Activated T-helper 1 cell treated with anti-CD3 and anti-CD28 coated beads, Interleukin-12 subunit alpha, Interleukin-12 subunit beta, Interleukin-2, Interleukin-4 antibody, amounts not matched to agents 30 ng/mL and 10 ng/mL and 1 ng/mL, durations not matched to agents 14 hours and 24 hours and 36 hours (primary cell): Measurements from ENCODE around the gene PIP4K2A. TPM values are rescaled to one million over a fixed set of nuclear protein-coding genes. Genes with fewer than 3 reads are reported as not detected.

Experiments
- DNase-seq: peaks from one replicate; pipeline ENCODE4 v3.0.0; 2021; ENCODE audit warnings: low spot score
- H3K27ac Mint-ChIP-seq: one replicate; pipeline ENCODE4 v1.8.0; 2021; ENCODE audit warnings: mild to moderate bottlenecking, mixed read lengths
- H3K27me3 Mint-ChIP-seq: one replicate; pipeline ENCODE4 v1.8.0; 2022; ENCODE audit warnings: mild to moderate bottlenecking, moderate library complexity, mixed read lengths; ENCODE audit not compliant: insufficient read depth
- H3K36me3 Mint-ChIP-seq: one replicate; pipeline ENCODE4 v1.8.0; 2021; ENCODE audit warnings: low read depth, mixed read lengths
- H3K4me1 Mint-ChIP-seq: one replicate; pipeline ENCODE4 v1.8.0; 2021; ENCODE audit warnings: low read depth, mixed read lengths
- H3K4me3 Mint-ChIP-seq: one replicate; pipeline ENCODE4 v1.8.0; 2021; ENCODE audit warnings: mild to moderate bottlenecking, moderate library complexity, mixed read lengths
- H3K9me3 Mint-ChIP-seq: one replicate; pipeline ENCODE4 v1.8.0; 2021; ENCODE audit warnings: mixed read lengths
- intact Hi-C: fragments of 100-400 bp; cut with micrococcal nuclease; formaldehyde crosslinking; loops from one replicate; pipeline ENCODE4 v1.15.1; 2024
- total RNA-seq: library from RNA; stranded (reverse); gene quantifications from 2 replicates; pipeline ENCODE4 v1.2.3, GENCODE V29; 2022

The PIP4K2A gene
- total RNA-seq, 1 donor from 2014 or later = 92.7 TPM

DNA sequence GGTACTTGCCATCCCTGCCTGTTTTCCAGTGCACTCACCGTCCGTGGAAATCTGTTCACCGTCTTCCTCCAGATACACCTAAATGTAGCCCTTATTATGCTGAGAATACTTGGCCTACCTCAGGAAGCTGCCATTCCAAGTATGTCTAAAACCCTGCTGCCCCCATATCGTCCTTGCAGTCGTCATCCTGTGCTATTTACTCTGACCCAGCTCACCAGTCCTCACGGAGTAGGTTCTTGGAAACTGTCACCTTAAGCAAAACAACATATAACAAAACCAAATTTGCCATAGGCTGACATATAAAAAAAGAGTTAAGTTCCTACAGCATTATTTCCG lies 880 bp upstream of the PIP4K2A start:
- intact Hi-C loops = loop anchor here (2.0 to 10.0 kb wide), 5 partner anchors 144 to 1190 kb away; partner anchors contain the start of genes DNAJC1 and SKIDA1
- Mint-ChIP-seq H3K36me3 (peaks cover 1% of the 10 kb centered on the region), H3K27ac (peak overlapping the region; percentile 85), H3K9me3 (no peaks in the 10 kb centered on the region), H3K4me1 (peaks cover 33% of the 10 kb centered on the region), H3K4me3 (peak overlapping the region; percentile 77), H3K27me3 (no peaks in the 10 kb centered on the region)
- DNase-seq = no peak

DNA sequence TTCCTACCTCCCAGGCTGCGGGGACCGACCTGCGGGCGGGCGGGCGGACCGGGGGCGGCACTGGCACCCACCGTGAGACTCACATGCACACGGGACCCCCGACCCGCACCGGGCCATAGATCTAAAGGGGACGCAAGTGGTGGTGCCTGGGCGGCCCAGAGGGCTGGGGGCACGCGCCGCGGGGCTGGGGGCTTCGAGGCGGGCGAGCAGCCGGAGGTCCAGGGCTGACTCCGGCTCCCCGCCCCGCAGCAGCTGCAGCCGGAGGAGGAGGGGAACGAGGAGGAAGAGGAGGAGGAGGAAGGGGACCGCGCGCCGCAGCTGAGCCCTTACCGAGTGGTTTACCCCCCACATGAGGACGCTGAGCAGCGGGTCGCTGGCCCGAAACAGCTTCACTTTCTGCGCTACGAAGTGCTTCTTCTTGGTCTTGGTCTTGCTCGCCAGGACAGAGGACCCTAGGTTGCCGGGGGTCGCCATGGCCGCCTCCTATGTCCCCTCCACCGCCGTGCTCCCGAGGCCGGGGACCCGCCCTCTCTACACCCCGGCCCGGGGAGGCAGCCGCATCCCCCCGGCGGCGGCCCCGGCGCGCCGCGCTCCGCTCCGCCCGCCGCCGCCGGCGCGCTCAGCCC lies 412 bp downstream of the PIP4K2A start:
- intact Hi-C loops = loop anchor here (1.0 to 10.0 kb wide), 11 partner anchors 65 to 1189 kb away; partner anchors contain the start of genes BMI1, DNAJC1 and SKIDA1
- no peaks in the 10 kb centered on the region for H3K27me3 Mint-ChIP-seq
- peaks cover 3% of the 10 kb centered on the region for H3K36me3 Mint-ChIP-seq
- peak overlapping the region; percentile 78 for H3K4me3 Mint-ChIP-seq
- no peaks in the 10 kb centered on the region for H3K9me3 Mint-ChIP-seq
- peaks cover 46% of the 10 kb centered on the region for H3K4me1 Mint-ChIP-seq
- peak overlapping the region; percentile 34 for H3K27ac Mint-ChIP-seq
- DNase-seq = no peak

DNA sequence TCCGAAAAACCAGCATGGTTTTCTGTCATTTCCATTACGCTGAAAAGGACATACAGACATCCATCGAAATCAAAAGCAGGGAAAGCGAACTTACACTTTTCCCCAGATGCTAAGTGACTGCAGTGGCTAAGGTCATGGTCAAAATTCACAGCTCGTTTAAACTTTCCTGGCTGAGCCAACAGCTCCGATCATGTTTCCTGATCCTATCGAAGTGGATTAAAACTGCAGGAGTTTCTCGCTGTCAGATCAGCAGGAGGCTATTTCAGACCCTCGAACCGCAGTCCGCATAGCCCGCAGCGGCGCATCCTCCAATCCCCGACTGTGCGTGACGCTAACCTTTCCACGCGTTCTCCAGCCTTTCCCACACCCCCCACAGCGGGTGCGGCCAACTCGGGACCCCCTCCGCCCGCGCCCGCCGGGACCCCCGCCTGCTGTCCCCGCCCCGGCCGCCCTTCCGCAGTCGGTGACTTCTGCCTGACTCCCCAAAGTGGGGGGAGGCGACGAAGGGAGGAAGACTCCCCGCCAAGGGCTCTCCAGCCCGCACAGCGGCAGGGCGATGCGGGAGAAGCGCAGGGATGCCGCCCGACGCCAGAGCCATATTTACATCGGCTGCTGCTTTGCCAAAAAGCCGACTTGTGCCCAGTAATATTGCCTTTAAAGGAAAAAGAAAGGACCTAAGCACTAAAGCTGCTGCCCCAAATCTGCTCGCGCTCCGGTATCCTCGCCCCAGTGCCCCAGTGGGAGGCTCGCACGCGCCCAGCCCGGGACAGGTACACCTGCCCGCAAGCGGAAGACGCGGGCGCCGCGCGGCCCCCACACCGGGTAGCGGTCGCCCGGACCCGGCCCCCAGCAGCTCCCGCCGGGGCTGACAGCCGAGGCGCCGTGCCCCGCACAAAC lies 1.2 kb downstream of the PIP4K2A start:
- peak; percentile 31 for DNase-seq
- peak overlapping the region; percentile 84 for H3K27ac Mint-ChIP-seq
- H3K27me3 Mint-ChIP-seq = no peaks in the 10 kb centered on the region
- intact Hi-C loops = loop anchor here (1.0 to 10.0 kb wide), 12 partner anchors 20 to 1188 kb away; partner anchors contain the start of genes BMI1 and SKIDA1
- H3K9me3 Mint-ChIP-seq = no peaks in the 10 kb centered on the region
- H3K36me3 Mint-ChIP-seq = peaks cover 10% of the 10 kb centered on the region
- H3K4me3 Mint-ChIP-seq = peak overlapping the region; percentile 88
- H3K4me1 Mint-ChIP-seq = peaks cover 50% of the 10 kb centered on the region

DNA sequence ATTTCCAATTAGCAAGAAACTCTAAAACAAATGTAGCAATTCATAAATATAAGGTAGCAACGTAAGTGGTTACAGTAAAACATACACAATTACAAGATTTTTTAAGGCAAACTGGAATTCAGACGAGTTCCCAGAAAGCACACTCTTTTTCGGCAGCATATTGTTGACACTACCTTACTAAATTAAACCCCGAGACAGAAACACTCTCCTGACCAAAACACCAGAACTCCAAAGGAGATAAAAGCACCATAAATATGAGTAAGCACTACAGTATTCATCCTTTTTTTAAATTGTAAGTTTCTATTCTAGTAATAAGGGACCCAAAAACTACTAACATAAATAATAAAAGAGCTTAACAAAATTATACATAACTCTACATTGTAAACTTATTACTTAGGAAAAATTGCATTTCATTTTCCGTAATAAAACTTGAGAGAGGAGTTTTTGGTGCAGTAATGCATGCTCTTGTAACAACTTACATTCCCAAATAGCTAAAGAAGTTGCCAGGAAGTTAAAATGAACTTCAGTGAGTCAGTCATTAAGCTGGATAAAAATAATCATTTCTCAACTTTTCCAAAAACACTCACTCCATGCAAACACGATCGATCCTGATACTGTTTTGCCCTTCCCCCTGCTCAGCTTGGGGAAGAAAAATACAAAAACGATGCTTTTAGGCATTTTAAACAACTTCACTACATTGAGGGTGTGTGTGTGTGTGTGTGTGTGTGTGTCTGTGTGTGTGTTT lies 2.0 kb downstream of the PIP4K2A start:
- intact Hi-C loops = loop anchor here (1.0 to 10.0 kb wide), 11 partner anchors 19 to 1188 kb away; partner anchors contain the start of genes BMI1 and SKIDA1
- peak overlapping the region; percentile 79 for H3K27ac Mint-ChIP-seq
- H3K36me3 Mint-ChIP-seq = peaks cover 18% of the 10 kb centered on the region
- no peaks in the 10 kb centered on the region for H3K27me3 Mint-ChIP-seq
- H3K4me3 Mint-ChIP-seq = peak overlapping the region; percentile 88
- H3K4me1 Mint-ChIP-seq = peaks cover 58% of the 10 kb centered on the region
- H3K9me3 Mint-ChIP-seq = no peaks in the 10 kb centered on the region
- DNase-seq = no peak

DNA sequence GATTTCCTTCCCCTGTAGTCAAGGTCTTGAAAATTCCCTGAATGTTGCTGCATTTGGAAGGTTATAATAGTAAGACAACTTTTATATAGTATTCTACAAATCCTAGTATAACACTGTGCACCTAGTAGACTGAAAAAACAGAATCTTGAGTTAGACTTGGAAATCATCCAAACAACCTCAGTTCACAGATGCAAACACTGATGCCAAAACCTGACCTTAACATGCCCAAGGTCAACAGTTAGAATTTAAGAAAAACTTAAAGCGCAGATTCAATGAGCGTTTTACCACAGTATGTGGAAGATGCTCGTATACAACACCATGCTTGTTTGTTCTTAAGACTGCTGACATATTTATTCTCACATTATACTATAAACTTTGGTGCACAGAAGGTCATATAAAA lies 3.0 kb downstream of the PIP4K2A start:
- intact Hi-C loops = loop anchor here (5.0 to 10.0 kb wide), 6 partner anchors 114 to 1187 kb away; partner anchors contain the start of genes BMI1 and SKIDA1
- DNase-seq = no peak
- Mint-ChIP-seq H3K27me3 (no peaks in the 10 kb centered on the region), H3K27ac (no peak overlapping the region), H3K4me1 (peaks cover 67% of the 10 kb centered on the region), H3K36me3 (peaks cover 21% of the 10 kb centered on the region), H3K9me3 (no peaks in the 10 kb centered on the region), H3K4me3 (peak overlapping the region; percentile 42)

DNA sequence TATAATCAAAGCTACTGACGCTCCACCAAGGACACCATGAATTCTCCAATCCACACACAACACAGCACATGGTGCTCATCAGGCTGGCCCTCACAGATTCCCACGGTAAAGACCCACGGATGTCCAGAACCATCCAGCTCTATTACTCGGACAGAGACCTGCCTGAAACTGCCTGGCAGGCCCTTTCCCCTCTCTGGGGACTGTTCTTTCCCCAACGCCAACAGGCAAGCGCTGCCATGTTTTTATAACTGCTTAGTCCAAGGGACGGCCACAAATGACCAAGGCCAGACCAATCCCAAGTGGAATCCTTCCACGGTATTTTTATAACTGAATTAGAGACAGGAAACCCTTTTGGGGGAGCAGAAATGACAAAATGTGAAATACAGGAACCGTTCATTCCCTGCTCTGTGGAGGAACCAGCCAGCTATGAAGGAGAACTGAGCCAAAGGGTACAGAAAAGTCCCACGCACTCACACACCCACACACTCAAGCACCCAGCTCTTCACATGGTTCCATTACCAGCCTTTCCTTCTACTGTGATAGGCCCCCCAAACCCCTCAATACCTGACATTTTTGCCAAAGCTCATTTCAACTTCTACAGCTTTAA lies 4.1 kb downstream of the PIP4K2A start:
- Mint-ChIP-seq H3K9me3 (no peaks in the 10 kb centered on the region), H3K27me3 (no peaks in the 10 kb centered on the region), H3K36me3 (peaks cover 29% of the 10 kb centered on the region), H3K27ac (peak overlapping the region; percentile 62), H3K4me3 (peak overlapping the region; percentile 17), H3K4me1 (peaks cover 73% of the 10 kb centered on the region)
- intact Hi-C loops = loop anchor here (5.0 to 10.0 kb wide), 6 partner anchors 113 to 1185 kb away; partner anchors contain the start of genes BMI1 and SKIDA1
- no peak for DNase-seq

DNA sequence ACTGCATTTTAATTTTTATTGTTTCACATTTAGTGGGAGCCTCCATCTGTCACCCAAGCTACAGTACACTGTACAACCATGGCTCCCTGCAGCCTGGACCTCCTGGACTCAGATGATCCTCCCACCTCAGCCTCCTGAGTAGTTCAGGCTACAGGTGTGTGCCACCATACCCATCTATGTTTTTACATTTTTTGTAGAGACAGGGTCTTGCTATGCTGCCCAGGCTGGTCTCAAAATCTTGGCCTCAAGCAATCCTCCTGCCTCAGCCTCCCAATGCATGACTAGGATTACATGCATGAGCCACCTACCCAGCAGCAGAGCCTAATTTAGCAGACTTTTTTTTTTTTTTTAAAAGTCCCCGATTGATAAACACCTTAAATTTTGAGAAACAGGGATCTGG lies 5.6 kb downstream of the PIP4K2A start:
- H3K9me3 Mint-ChIP-seq = no peaks in the 10 kb centered on the region
- peaks cover 37% of the 10 kb centered on the region for H3K36me3 Mint-ChIP-seq
- H3K27me3 Mint-ChIP-seq = no peaks in the 10 kb centered on the region
- intact Hi-C loops = no loop called here
- H3K27ac Mint-ChIP-seq = no peak overlapping the region
- no peak for DNase-seq
- no peak overlapping the region for H3K4me3 Mint-ChIP-seq
- peaks cover 82% of the 10 kb centered on the region for H3K4me1 Mint-ChIP-seq

DNA sequence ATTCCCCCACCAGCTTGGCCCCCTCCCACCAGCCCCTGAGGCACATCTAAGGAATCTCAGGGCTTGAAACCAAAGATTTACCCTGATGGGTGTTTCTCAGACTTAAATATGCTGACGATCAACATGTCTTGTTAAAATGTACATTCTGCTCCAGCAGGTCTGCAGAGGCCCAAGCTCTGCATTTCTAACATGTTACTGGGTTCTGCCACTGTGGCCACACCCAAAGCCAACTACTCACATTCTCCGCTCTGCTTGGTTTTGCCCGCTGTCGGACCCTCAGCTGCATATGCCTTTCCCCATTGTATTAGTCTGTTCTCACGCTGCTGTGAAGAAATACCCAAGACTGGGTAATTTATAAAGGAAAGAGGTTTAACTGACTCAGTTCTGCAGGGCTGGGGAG lies 8.9 kb downstream of the PIP4K2A start:
- H3K27ac Mint-ChIP-seq = no peak overlapping the region
- intact Hi-C loops = no loop called here
- no peak overlapping the region for H3K4me3 Mint-ChIP-seq

DNA sequence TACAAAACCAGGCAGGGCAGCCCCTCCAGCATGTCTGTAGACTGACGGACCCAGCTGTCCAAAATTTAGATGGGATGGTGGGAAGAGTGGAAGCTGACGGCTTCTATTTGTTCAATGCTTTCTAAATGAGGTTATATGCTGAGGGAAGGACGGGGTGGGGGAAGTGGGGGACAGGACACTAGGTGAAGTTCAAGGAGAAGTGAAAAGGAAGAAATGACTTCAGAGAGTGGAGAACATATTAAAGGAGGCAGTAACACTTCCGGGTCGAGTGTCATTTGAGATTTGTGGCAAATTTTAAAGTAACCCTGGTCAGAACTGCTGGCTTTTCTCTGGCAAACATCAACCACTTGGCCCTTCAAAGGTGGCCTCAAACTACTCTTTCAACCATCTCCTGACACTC lies 9.4 kb downstream of the PIP4K2A start:
- Mint-ChIP-seq H3K4me1 (peaks cover 80% of the 10 kb centered on the region), H3K27ac (no peak overlapping the region), H3K9me3 (no peaks in the 10 kb centered on the region), H3K36me3 (peaks cover 49% of the 10 kb centered on the region), H3K4me3 (no peak overlapping the region), H3K27me3 (no peaks in the 10 kb centered on the region)
- DNase-seq = no peak
- intact Hi-C loops = no loop called here

More for the DNA sequence above, 8.9 kb downstream of the PIP4K2A start:
- Mint-ChIP-seq H3K9me3 (no peaks in the 10 kb centered on the region), H3K36me3 (peaks cover 49% of the 10 kb centered on the region), H3K4me1 (peaks cover 85% of the 10 kb centered on the region), H3K27me3 (no peaks in the 10 kb centered on the region)
- DNase-seq = no peak

DNA sequence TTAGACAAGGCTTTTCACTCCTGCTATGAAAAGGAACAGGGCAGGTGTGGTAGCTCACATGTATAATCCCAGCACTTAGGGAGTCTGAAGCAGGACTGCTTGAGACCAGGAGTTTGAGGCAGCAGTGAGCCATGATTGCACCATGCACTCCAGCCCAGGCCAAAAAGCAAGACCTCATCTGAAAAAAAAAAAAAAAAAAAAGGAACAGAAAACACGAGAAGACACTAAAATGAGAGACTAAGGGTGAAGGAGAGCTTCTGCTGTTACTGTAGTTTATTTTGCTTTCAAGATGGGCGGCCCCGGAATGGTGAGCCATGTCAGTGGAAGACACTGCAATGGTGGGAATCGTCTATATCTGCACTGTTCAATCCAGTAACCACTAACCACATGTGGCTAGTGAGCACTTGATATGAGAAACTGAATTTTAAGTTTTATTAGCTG lies 9.9 kb downstream of the PIP4K2A start:
- Mint-ChIP-seq H3K4me1 (peaks cover 76% of the 10 kb centered on the region), H3K9me3 (no peaks in the 10 kb centered on the region), H3K36me3 (peaks cover 49% of the 10 kb centered on the region), H3K27me3 (no peaks in the 10 kb centered on the region), H3K27ac (no peak overlapping the region), H3K4me3 (no peak overlapping the region)
- DNase-seq = no peak
- intact Hi-C loops = no loop called here

DNA sequence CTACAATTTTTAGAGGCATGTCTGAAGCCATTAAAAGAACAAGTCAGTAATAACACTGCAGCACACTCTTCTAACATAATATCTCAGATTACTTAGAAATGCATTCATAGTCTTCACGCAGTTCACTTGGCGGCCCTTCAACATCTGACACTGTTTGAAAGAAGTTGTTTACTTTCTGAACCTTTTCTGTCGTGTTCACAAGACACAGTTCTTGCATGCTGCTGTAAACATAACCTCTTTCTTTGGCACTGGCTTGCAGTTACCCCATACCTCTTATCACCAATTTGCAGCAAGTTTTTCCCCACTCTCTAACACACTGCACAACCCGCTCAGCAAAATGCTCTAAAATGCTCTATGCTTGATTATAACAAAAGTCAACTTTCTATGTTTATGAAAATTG lies 12.0 kb downstream of the PIP4K2A start:
- Mint-ChIP-seq H3K4me1 (peaks cover 59% of the 10 kb centered on the region), H3K4me3 (no peak overlapping the region), H3K9me3 (no peaks in the 10 kb centered on the region), H3K27me3 (no peaks in the 10 kb centered on the region), H3K36me3 (peaks cover 33% of the 10 kb centered on the region), H3K27ac (no peak overlapping the region)
- intact Hi-C loops = no loop called here
- no peak for DNase-seq

DNA sequence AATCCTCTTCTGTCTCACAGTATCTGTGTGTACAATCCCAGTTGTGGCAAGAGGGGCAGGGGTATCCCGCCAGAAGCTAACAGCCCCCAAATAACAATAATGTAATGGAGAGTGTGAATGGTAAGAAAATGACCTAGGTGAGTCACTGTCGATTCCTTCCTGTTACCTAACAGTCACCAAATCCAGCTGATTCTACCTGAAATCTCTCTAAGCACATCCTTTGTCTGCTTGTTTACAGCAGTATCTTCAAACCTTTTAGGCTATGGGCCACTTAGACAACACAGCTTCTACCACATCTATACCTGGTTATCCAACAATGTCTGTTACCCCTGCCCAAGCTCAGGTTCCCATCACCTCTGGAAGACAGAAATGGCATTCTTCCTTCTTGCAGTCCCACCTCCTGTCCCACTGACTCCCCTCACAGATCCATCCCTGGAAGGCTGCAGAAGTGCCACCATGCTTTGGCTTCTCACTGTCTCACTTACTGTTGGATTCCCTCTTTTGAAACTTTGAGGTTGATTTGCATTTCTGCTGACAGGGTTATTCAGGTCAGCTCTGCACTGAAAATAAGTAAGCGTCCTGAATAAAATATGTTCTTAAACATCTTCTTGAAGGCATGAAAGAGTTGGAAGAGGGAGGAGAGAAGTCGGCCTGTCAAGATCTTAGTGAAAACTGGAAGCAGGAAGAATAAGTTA lies 13.1 kb downstream of the PIP4K2A start:
- intact Hi-C loops = no loop called here

More for the DNA sequence above, 13.1 kb downstream of the PIP4K2A start:
- no peak overlapping the region for H3K4me3 Mint-ChIP-seq
- H3K9me3 Mint-ChIP-seq = no peaks in the 10 kb centered on the region
- peaks cover 54% of the 10 kb centered on the region for H3K4me1 Mint-ChIP-seq
- DNase-seq = no peak
- peaks cover 28% of the 10 kb centered on the region for H3K36me3 Mint-ChIP-seq
- H3K27ac Mint-ChIP-seq = peak overlapping the region; percentile 1
- H3K27me3 Mint-ChIP-seq = no peaks in the 10 kb centered on the region
